Fibroblast of pulmonary artery (primary cell): Measurements from ENCODE around the gene IFITM10.

Experiments used
- DNase-seq: peaks from one replicate; pipeline ENCODE4 v3.0.0-alpha.2; 2010; ENCODE audit warnings: low read depth
- H3K4me3 ChIP-seq: replicated peaks from 2 replicates; pipeline ENCODE4 v1.5.1; 2011; ENCODE audit warnings: low read depth, mild to moderate bottlenecking, control low read depth, low read length, moderate library complexity
- CTCF ChIP-seq: IDR thresholded peaks from 2 replicates; pipeline ENCODE4 v1.5.1; 2011; ENCODE audit warnings: mild to moderate bottlenecking, control low read depth, low read length, inconsistent platforms; ENCODE audit errors: missing control alignments

IFITM10 gene

DNA sequence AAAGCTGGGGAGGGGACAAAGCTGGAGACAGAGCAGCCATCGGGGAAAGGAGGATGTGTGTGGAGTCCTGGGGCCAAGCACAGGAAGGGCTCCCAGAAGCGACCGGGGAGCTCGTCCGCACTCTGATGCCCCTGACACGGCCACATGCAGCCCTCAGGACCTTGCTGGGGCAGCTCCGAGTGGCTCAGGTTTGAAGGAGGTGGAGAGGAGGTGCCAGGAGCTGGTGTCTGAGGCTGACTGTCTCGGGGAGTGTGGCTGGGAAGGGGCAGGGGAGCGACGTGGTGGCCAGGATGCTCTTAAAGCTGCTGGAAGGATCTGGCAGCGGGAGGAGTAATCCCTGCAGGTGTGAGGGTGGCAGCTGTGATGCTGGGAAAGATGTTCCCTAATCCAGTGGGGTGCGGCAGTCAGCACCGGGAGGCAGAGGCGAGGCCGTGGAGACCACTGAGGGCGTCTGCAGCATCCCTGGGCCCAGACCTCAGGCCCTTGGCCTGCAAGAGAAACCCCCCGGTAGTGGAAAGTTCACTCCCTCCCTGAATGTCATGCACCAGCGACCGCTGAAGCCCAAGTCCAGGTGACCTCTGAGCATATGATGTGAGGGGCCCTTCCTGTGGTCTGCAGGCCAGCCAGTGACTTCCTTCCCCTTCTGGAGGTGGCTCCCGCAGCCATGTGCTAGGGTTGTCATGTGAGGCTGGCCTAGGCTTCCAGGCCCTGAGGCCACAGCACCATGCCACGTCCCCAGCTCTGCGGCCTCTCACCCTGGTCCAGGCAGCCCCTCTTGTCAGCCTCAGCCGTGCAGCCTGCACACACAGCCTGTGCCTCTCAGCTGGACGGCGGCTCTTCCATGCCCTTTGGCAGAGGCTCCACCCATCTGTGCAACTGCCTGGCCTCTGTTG is 30.6 kb upstream of the IFITM10 start:
- TF ChIP-seq CTCF: no peak
- H3K4me3 ChIP-seq: no peak overlapping the region
- DNase-seq: no peak

DNA sequence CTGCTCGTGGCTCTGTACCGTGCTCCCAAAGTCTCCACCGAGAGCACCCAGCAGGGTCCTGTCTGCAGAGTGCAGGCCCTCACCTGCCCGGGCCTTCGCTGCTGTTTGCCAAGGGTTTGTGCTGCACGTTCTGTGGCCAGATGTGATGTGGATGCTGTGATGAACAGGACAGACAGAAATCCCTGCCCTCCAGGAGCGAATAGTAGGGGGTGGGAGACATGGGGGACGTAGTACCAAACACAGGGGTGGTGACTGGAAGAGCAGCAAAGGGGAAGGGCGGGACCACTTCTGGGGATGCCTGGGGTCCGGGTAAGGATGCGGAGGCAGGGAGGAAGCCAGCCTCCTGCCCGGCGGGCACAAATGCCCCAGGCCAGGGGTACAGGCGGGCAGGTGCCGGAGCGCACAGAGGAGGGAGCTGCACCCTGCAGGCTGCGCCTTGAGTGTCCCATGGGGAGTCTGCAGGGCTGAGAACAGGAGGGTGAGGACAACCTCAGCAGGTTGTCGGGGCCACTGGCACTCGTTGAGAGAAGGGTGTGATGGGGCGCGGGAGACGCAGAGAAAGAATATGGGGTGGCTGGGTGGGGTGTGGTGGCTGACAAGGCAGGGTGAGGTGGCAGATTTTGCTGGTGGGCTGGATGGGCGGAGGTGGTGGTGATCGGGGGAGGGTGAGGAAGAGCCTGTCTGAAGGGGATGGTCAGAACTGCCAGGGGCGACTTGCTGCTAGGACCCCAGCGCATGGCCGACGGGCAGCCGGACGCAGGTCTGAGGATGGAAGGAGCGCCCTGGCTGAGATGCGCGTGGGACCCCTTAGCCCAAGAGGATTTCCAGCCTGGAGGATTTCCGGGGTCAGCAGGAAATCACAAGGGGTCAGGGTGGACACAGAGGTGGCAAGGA is 29.7 kb upstream of the IFITM10 start:
- no peak overlapping the region for H3K4me3 ChIP-seq
- DNase-seq: no peak
- TF ChIP-seq CTCF: no peak

DNA sequence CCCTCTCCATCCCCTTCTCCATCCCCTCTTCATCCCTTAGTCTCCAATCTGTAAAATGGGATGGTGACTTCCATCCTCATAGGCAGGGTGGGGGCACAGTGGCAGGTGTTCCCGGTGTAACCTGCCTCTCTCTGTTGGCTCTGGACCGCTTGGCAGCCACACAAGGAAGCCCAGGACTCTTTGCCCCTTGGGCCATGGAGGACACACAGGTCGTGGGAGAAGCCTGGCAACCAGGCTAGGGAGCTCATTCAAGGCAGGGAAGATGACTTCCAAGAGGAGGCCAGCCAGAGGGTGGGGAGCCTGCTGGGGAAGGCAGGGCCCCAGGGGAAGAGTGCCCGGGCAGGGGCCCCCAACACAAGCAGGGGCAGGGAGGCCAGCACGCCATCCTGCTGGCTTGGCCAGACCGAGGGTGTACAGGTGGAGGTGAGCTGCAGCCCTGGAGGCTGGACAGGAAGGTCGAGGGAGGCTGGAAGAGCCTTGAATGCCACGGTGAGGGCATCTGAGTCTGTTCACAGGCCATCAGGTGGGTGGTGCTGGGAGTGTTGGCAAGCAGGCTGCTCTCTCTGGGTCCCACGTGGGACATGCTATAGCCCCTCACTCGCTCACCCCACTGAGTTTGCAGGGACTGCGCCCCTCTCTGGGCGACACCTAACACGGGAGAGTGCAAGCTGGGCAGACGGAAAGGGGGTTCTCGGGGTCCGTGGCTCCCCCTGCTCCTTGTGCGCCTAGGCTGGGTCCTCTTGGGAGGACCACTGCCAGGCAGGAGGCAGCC is 28.8 kb upstream of the IFITM10 start:
- no peak for TF ChIP-seq CTCF
- DNase-seq: no peak
- H3K4me3 ChIP-seq: no peak overlapping the region

DNA sequence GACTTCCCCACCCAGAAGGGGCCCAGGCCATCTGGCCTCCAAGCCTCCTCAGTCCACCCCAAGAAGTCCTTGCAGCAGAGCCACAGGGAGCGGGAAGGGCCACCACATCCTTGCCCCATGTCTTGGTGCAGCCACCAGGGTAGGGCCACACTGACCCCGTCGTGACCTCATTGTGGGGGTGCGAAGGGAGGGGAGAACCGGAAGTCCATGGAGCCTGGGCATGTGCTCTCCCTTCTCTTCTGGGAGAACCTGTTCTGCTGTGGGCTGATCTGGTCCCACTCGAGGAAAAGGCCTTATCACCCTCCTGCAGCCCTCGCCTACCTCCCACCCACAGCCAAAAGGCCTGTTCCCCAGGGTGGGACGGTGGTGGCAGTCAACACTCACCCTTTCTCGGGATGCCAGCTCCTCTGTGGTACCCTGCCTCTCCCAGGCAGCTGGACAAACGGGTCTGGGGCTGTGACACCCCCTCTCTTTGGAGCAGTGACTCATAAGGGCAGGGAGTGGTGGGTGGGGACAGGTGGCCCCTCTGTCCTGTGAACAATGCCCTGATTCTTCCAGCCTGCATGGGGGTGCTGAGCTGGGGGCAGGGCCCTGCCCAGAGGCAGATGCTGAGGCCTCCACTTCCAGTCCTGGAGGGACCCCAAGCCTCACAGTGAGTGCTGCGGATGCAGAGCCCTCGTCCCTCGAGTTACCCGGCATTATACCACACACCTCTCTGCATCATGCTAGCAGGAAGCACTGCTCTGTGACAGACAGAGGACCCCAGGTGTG is 27.9 kb upstream of the IFITM10 start:
- no peak for TF ChIP-seq CTCF
- no peak for DNase-seq
- no peak overlapping the region for H3K4me3 ChIP-seq

DNA sequence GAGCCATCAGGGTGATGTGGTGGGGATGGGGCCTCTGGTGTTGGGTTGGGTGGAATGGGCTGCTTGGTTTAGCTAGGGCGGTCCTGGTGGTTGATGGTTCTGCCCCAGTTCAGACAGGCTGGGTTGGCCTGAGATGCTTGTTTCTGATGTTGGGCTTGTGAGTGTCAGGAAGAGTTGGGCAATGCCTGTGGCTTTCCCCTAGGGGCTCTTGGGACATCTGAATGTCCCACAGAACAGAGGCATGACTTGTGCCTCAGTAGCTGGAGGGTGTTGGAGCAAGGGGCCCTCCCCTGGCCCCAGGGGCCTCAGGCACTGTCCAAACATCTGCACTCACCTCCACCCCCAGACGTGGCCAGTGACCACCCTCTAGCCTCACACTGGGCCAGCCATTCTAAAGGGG is 27.3 kb upstream of the IFITM10 start:
- H3K4me3 ChIP-seq: no peak overlapping the region
- no peak for DNase-seq
- no peak for TF ChIP-seq CTCF

- no peak for TF ChIP-seq CTCF
- H3K4me3 ChIP-seq: no peak overlapping the region
- DNase-seq: no peak
Observed at GRCh38 chr11:1776944-1777715, 26.7 kb upstream of the IFITM10 start.
